Keratinocyte (primary cell): ENCODE results near the gene NPAS3.

ENCODE experiments used
- EZH2 ChIP-seq: IDR thresholded peaks from one replicate; pipeline ENCODE4 v1.6.1; 2012; ENCODE audit warnings: inconsistent platforms, mild to moderate bottlenecking, low read length, moderate library complexity
- TF ChIP-seq, protein P1 (sequence below), 3 experiments: IDR thresholded peaks in 1 of 3; conservative IDR thresholded peaks in 1 of 3; optimal IDR thresholded peaks in 1 of 3; 2 replicates in 2 of 3; 3 replicates in 1 of 3; pipeline versions ENCODE3 to v1.5.1; 2011; ENCODE audit warnings: low read length in 3 of 3, mild to moderate bottlenecking in 3 of 3, moderate library complexity in 2 of 3, control low read depth in 1 of 3, inconsistent platforms in 1 of 3; ENCODE audit not compliant: insufficient read depth in 2 of 3; ENCODE audit errors: extremely low read depth in 1 of 3

DNA sequence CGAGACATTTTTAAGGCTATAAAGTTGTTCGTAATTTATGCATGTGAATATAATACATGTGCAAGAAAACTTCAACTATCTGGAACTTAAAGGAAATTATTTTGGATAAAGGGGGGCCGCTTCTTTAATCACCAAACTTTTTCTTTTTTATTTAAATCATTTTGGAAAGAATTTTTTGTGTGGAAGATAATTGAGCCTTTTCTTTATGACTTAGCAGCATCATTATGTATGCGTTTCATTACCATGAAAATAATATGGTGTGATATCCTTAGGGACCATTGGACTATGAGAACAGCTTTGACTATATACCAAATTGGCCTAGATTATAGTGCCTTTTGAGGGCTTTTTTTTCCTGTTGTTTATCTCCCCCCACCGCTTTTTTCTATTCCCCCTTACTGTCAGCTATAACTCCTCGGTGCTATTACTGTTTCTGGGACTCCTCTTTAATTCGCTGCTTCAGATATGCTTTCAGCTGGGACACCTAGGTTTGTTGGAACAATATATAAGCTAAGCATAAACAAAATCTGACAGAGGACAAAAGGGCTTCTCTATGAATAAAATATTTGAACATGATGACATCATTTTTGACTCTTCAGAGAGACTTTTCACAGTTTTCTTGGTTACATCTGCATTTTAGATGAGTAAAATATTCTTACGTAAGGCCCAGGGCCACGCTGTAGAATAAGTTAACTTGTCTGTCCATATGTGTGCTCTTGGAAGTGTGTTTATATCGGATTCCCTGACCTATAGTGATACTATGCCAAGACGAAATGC, 392.7 kb downstream of the NPAS3 start:
- TF ChIP-seq, protein P1, sequence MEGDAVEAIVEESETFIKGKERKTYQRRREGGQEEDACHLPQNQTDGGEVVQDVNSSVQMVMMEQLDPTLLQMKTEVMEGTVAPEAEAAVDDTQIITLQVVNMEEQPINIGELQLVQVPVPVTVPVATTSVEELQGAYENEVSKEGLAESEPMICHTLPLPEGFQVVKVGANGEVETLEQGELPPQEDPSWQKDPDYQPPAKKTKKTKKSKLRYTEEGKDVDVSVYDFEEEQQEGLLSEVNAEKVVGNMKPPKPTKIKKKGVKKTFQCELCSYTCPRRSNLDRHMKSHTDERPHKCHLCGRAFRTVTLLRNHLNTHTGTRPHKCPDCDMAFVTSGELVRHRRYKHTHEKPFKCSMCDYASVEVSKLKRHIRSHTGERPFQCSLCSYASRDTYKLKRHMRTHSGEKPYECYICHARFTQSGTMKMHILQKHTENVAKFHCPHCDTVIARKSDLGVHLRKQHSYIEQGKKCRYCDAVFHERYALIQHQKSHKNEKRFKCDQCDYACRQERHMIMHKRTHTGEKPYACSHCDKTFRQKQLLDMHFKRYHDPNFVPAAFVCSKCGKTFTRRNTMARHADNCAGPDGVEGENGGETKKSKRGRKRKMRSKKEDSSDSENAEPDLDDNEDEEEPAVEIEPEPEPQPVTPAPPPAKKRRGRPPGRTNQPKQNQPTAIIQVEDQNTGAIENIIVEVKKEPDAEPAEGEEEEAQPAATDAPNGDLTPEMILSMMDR (optimal IDR thresholded peaks at IDR 0.05 in 1 of 3, IDR thresholded peaks at IDR 0.05 in 1 of 3, conservative IDR thresholded peaks at IDR 0.05 in 1 of 3; ENCODE audit: extremely low read depth in 1 of 3, insufficient read depth in 2 of 3, low read length in 3 of 3) = no peak
- TF ChIP-seq EZH2 = no peak
